Body of pancreas (tissue), 4 donors: ENCODE data around the gene UBE3B. TPM values are rescaled to one million over a fixed set of nuclear protein-coding genes. Genes with fewer than 3 reads are reported as not detected.
A peak's percentile ranks its signal among the peaks of the same experiment; 100 is the strongest.
"Not testable (repeated sequence)": the region's sequence is repeated elsewhere in the genome, so short reads cannot be mapped to it uniquely, and the experiment has no call there.

Source experiments
- ATAC-seq: fragments of 150-250 bp; one replicate; pipeline ENCODE4 v1.9.1; 2016
- DNase-seq, 4 donors: peaks; one replicate each; pipeline ENCODE4 v3.0.0-alpha.2; 2019
- H3K27ac ChIP-seq, 4 donors: fragments of 200-600 bp; sonication (generic); 1 replicate in 3 of 4; 2 replicates in 1 of 4; pipeline versions ENCODE4 v1.5.1 to v1.6.1; 2016 to 2019; ENCODE audit warnings: mild to moderate bottlenecking in 1 of 4, mixed read lengths in 1 of 4, moderate library complexity in 1 of 4
- H3K27me3 ChIP-seq, 2 donors: fragments of 200-600 bp; sonication (generic); one replicate each; pipeline ENCODE4 v1.6.0; 2016; ENCODE audit warnings: mild to moderate bottlenecking in 1 of 2
- H3K36me3 ChIP-seq, 2 donors: fragments of 200-600 bp; sonication (generic); replicated peaks in 1 of 2; 2 replicates each; pipeline ENCODE4 v1.5.1; 2016; ENCODE audit warnings: low read depth in 2 of 2; ENCODE audit not compliant: insufficient read depth in 1 of 2
- H3K4me1 ChIP-seq: fragments of 200-600 bp; sonication (generic); one replicate; pipeline ENCODE4 v1.6.0; 2016
- H3K4me3 ChIP-seq, 2 donors: fragments of 200-600 bp; sonication (generic); 1 replicate in 1 of 2; 2 replicates in 1 of 2; pipeline ENCODE4 v1.5.1; 2016 to 2019
- H3K9me3 ChIP-seq, 3 donors: fragments of 200-600 bp; sonication (generic); 1 replicate in 2 of 3; 2 replicates in 1 of 3; pipeline ENCODE4 v1.5.1; 2016
- CTCF ChIP-seq, 7 experiments: fragments of 450-650 bp in 4 of 7; fragments of 200-600 bp in 3 of 7; sonication (generic) in 3 of 7; IDR thresholded peaks; one replicate each; pipeline ENCODE4 v1.5.1; 2016 to 2019; ENCODE audit warnings: antibody characterized with exemption in 7 of 7
- POLR2A ChIP-seq, 3 donors: fragments of 450-650 bp; IDR thresholded peaks; one replicate each; pipeline ENCODE4 v1.6.1; 2016; ENCODE audit warnings: antibody characterized with exemption in 3 of 3, mild to moderate bottlenecking in 2 of 3
- WGBS, 2 donors: methylation state at CpG; one replicate each; pipeline ENCODE4 v1.1.5; 2017; 5-methylcytosine and 5-hydroxymethylcytosine counted together
- intact Hi-C: fragments of 100-400 bp; cut with DNase I; formaldehyde crosslinking; loops from one replicate; pipeline ENCODE4 v1.15.1; 2023
- total RNA-seq, 2 donors: library from RNA; depleted of rRNA; stranded (reverse); fragments of >200 nt; gene quantifications; one replicate each; pipeline ENCODE4 v1.1.0, GENCODE V29; 2016

UBE3B gene
- 10 to 100 TPM; 18.9 to 33.9 TPM for total RNA-seq

- peak; percentile 83 to 88 (median 86) for DNase-seq
- peaks cover 30% of the 10 kb centered on the region for H3K4me1 ChIP-seq
- peak within 1 kb of the TSS; percentile 28 to 88 for H3K4me3 ChIP-seq
- TF ChIP-seq POLR2A (IDR thresholded peaks at IDR 0.05), result peak in 2 of 3 donors; percentile 74 to 81
- peak in 3 of 7 experiments; percentile 22 to 35 (median 29) for TF ChIP-seq CTCF (IDR thresholded peaks at IDR 0.05)
- H3K27ac ChIP-seq, result peak within 1 kb of the TSS; percentile 84 to 96 (median 92)
- no peaks in the 10 kb centered on the region for H3K27me3 ChIP-seq
- intact Hi-C loops, result no loop called here
- peak; percentile 98 for ATAC-seq
- WGBS, 2 donors, result 0 to 1% methylated on average over 49 to 54 of the region's 54 CpGs
- no peaks in the 10 kb centered on the region for H3K36me3 ChIP-seq
- no peaks in the 10 kb centered on the region for H3K9me3 ChIP-seq
These were observed at the start of gene UBE3B, which contains the start of gene KCTD10 for GRCh38 chr12:109477185-109477962. UBE3B (plus strand) TSS chr12:109477634; CDS start chr12:109483552, 5,918 bp downstream. KCTD10 (minus strand) TSS chr12:109477300; CDS start chr12:109477262, 38 bp downstream.

GRCh38 chr12:109428037-109428629, 49.3 kb upstream of the UBE3B start:
- peak; percentile 76 to 81 (median 78) for DNase-seq
- Histone ChIP-seq H3K36me3 (no peaks in the 10 kb centered on the region), H3K4me3 (no peak overlapping the region), H3K27ac (no peak overlapping the region), H3K4me1 (peaks cover 6% of the 10 kb centered on the region), H3K9me3 (no peaks in the 10 kb centered on the region), H3K27me3 (no peaks in the 10 kb centered on the region)
- intact Hi-C loops, result no loop called here
- peak; percentile 90 for ATAC-seq
- TF ChIP-seq CTCF (IDR thresholded peaks at IDR 0.05) (peak; percentile 79 to 98 (median 88)), POLR2A (IDR thresholded peaks at IDR 0.05) (no peak)
- 18 to 26% methylated on average over 7 to 8 of the region's 8 CpGs for WGBS, 2 donors

GRCh38 chr12:109428804-109429203, 48.6 kb upstream of the UBE3B start:
- intact Hi-C loops, H3K9me3 ChIP-seq: not testable (repeated sequence)

GRCh38 chr12:109430244-109430643, 47.2 kb upstream of the UBE3B start:
- DNase-seq (no peak), ATAC-seq (no peak)
- Histone ChIP-seq H3K27ac (no peak overlapping the region), H3K36me3 (no peaks in the 10 kb centered on the region), H3K27me3 (no peaks in the 10 kb centered on the region), H3K4me1 (peaks cover 7% of the 10 kb centered on the region), H3K4me3 (no peak overlapping the region), H3K9me3 (no peaks in the 10 kb centered on the region)
- TF ChIP-seq CTCF (IDR thresholded peaks at IDR 0.05) (no peak), POLR2A (IDR thresholded peaks at IDR 0.05) (no peak)
- intact Hi-C loops, result loop anchor here (10.0 kb wide), 1 partner anchor 345 kb away; no protein-coding TSS in a partner anchor
- 85 to 86% methylated on average over 3 to 6 of the region's 6 CpGs for WGBS, 2 donors

More at GRCh38 chr12:109428804-109429203, 48.6 kb upstream of the UBE3B start:
- not testable (repeated sequence) for H3K27ac ChIP-seq, H3K27me3 ChIP-seq, DNase-seq, H3K4me3 ChIP-seq, ATAC-seq, H3K36me3 ChIP-seq, H3K4me1 ChIP-seq
- 66 to 93% methylated on average over 3 of the region's 3 CpGs for WGBS, 2 donors

- H3K27ac ChIP-seq, result no peak overlapping the region
- H3K36me3 ChIP-seq, result no peaks in the 10 kb centered on the region
- intact Hi-C loops, result loop anchor here (10.0 kb wide), 1 partner anchor 342 kb away; no protein-coding TSS in a partner anchor
- WGBS, 2 donors, result 30 to 35% methylated on average over 6 of the region's 6 CpGs
- no peak overlapping the region for H3K4me3 ChIP-seq
- H3K9me3 ChIP-seq, result no peaks in the 10 kb centered on the region
- DNase-seq (no peak), ATAC-seq (no peak)
- H3K4me1 ChIP-seq, result peaks cover 7% of the 10 kb centered on the region
- H3K27me3 ChIP-seq, result no peaks in the 10 kb centered on the region
- TF ChIP-seq POLR2A (IDR thresholded peaks at IDR 0.05) (no peak), CTCF (IDR thresholded peaks at IDR 0.05) (no peak)
These were observed 45.0 kb upstream of the UBE3B start for GRCh38 chr12:109432431-109432830.
